ENCODE results near the gene SIRPG.

DNA sequence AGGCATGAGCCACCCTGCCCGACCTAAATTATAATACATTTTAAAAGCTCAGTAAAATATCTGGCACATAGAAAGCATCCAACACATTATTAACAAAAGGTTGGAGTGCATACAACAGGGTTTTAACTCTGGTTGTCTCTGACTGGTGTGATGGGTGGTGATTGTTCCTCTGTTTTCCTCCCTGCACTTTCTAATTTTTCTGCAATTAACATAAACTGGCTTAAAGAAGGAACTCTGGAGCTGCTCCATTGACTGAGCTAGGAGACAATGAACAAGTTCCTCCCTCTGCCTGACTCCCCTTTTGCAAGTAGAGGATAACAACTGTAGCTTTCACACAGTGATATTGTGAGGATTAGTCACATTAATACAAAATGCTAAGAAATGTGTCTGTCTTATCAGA is 48.5 kb upstream of the SIRPG start:
- TF ChIP-seq POLR2A (IDR thresholded peaks at IDR 0.05) = no peak
- TF ChIP-seq, protein P1, sequence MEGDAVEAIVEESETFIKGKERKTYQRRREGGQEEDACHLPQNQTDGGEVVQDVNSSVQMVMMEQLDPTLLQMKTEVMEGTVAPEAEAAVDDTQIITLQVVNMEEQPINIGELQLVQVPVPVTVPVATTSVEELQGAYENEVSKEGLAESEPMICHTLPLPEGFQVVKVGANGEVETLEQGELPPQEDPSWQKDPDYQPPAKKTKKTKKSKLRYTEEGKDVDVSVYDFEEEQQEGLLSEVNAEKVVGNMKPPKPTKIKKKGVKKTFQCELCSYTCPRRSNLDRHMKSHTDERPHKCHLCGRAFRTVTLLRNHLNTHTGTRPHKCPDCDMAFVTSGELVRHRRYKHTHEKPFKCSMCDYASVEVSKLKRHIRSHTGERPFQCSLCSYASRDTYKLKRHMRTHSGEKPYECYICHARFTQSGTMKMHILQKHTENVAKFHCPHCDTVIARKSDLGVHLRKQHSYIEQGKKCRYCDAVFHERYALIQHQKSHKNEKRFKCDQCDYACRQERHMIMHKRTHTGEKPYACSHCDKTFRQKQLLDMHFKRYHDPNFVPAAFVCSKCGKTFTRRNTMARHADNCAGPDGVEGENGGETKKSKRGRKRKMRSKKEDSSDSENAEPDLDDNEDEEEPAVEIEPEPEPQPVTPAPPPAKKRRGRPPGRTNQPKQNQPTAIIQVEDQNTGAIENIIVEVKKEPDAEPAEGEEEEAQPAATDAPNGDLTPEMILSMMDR (IDR thresholded peaks at IDR 0.05) = no peak

Measured in prostate gland (tissue), 2 donors.